Left lung (tissue), 10 donors: ENCODE results near the gene PRSS50. TPM values are rescaled to one million over a fixed set of nuclear protein-coding genes. Genes with fewer than 3 reads are reported as not detected.
"Not testable (repeated sequence)": the region's sequence is repeated elsewhere in the genome, so short reads cannot be mapped to it uniquely, and the experiment has no call there.

Source experiments
- ATAC-seq: fragments of 200-7000 bp; cut with Tn5 transposase; one replicate; pipeline ENCODE4 v1.9.1; 2020; ENCODE audit warnings: moderate library complexity
- DNase-seq, 4 donors: peaks; one replicate each; pipeline ENCODE4 v3.0.0-alpha.2; 2013 to 2020
- H3K27ac ChIP-seq, 2 donors: fragments of 200-600 bp; sonication (generic) in 1 of 2; one replicate each; pipeline versions ENCODE4 v1.5.0 to v1.8.0; 2020 to 2021
- H3K27me3 ChIP-seq, 2 donors: fragments of 200-600 bp; sonication (generic) in 1 of 2; one replicate each; pipeline versions ENCODE4 v1.5.0 to v1.8.0; 2020 to 2021
- H3K36me3 ChIP-seq, 2 donors: fragments of 200-600 bp; sonication (generic) in 1 of 2; one replicate each; pipeline versions ENCODE4 v1.5.0 to v1.8.0; 2020 to 2021
- H3K4me1 ChIP-seq, 2 donors: fragments of 200-600 bp; one replicate each; pipeline ENCODE4 v1.8.0; 2021
- H3K4me3 ChIP-seq, 2 donors: fragments of 200-600 bp; sonication (generic) in 1 of 2; one replicate each; pipeline versions ENCODE4 v1.5.0 to v1.8.0; 2020 to 2021; ENCODE audit warnings: mild to moderate bottlenecking in 1 of 2
- H3K9me3 ChIP-seq, 2 donors: fragments of 200-600 bp; sonication (generic) in 1 of 2; one replicate each; pipeline versions ENCODE4 v1.5.0 to v1.8.0; 2020 to 2021
- intact Hi-C, 2 donors: fragments of 100-400 bp; cut with DNase I; formaldehyde crosslinking; loops; one replicate each; pipeline versions ENCODE4 v1.11.2 to v1.14.2; 2022
- polyA plus RNA-seq, 6 donors: library from polyadenylated mRNA; unstranded; fragments of 120-200 nt; gene quantifications; one replicate each; pipeline ENCODE4 v1.2.1, GENCODE V29; 2013; ENCODE audit not compliant: insufficient read length in 6 of 6
- total RNA-seq, 2 donors: library from RNA; stranded (reverse); fragmentation: NEBNext Ultra II Directional; extraction: Animal tissue kit (Norgen Biotek cat#: 25700); gene quantifications; one replicate each; pipeline ENCODE4 v1.2.1, GENCODE V29; 2021
- TF ChIP-seq, protein P1 (sequence below), 2 donors: fragments of 200-600 bp; sonication (generic) in 1 of 2; IDR thresholded peaks; one replicate each; pipeline versions ENCODE4 v1.5.0 to v1.8.0; 2021; ENCODE audit warnings: antibody characterized with exemption in 2 of 2
- donor health status: DM: no; HTN: yes; CAD: no.
- donor health status: DM: no; HTN: no; CAD: no.

PRSS50 gene
- total and polyA plus RNA-seq, 8 donors = 0.24 to 1.1 (median 0.66) TPM

DNA sequence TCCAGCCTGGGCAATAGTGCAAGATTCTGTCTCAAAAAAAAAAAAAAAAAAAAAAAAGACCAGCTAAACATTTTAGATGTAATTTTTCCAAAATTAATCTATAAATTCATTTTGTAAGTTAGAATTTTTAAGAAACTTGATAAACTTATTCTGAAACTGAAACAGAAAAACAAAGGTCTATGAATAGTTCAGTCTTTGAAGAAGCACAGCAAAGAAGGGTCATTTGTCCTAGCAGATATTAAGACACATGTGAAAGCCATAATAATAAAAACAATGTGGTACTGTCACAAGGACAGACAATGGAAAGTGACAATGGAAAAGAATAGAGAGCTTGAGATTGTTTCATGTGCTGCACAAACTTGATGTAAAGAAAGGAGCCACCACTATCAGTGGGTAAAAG, 29.0 kb upstream of the PRSS50 start:
- Histone ChIP-seq H3K9me3 (no peaks in the 10 kb centered on the region), H3K36me3 (no peaks in the 10 kb centered on the region), H3K27ac (no peak overlapping the region), H3K4me3 (no peak overlapping the region), H3K27me3 (no peaks in the 10 kb centered on the region), H3K4me1 (no peaks in the 10 kb centered on the region)
- intact Hi-C loops = no loop called here
- ATAC-seq = no peak
- no peak for DNase-seq
- TF ChIP-seq, protein P1, sequence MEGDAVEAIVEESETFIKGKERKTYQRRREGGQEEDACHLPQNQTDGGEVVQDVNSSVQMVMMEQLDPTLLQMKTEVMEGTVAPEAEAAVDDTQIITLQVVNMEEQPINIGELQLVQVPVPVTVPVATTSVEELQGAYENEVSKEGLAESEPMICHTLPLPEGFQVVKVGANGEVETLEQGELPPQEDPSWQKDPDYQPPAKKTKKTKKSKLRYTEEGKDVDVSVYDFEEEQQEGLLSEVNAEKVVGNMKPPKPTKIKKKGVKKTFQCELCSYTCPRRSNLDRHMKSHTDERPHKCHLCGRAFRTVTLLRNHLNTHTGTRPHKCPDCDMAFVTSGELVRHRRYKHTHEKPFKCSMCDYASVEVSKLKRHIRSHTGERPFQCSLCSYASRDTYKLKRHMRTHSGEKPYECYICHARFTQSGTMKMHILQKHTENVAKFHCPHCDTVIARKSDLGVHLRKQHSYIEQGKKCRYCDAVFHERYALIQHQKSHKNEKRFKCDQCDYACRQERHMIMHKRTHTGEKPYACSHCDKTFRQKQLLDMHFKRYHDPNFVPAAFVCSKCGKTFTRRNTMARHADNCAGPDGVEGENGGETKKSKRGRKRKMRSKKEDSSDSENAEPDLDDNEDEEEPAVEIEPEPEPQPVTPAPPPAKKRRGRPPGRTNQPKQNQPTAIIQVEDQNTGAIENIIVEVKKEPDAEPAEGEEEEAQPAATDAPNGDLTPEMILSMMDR (IDR thresholded peaks at IDR 0.05) = no peak

DNA sequence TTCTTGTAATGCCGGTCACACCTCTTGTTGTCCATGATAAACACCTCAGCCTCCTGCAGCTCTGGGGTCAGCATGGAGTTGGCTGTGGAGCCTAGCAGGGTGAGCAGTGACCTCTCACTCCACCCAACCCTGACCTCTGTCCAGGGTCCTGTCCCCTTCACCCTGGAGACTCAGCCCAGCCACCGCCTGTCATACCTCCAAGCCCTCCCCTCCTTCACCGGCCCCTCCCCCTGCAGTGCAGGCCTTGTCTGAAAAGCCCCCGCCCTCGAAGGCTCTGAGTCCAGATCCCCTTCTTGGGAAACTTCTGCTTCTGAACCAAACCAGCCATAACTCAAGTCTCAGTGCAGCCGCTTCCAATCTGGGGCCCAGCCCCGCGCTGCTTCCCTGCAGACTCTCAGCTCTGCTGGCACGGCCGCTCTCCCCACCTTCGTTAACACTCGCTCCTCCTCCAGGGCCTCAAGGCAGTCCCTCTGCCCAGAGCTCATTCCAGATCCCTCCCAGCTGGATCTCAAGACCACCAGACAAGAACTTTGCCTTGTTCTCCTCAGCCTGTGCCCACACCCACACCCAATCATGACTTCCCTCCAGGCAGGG, 25.4 kb upstream of the PRSS50 start:
- no peaks in the 10 kb centered on the region for H3K27me3 ChIP-seq
- TF ChIP-seq, protein P1 (IDR thresholded peaks at IDR 0.05) = no peak
- H3K9me3 ChIP-seq = no peaks in the 10 kb centered on the region
- H3K4me3 ChIP-seq = no peak overlapping the region
- intact Hi-C loops = no loop called here
- DNase-seq = peak in 1 of 4 donors; percentile 15
- H3K27ac ChIP-seq = no peak overlapping the region
- H3K36me3 ChIP-seq = no peaks in the 10 kb centered on the region
- no peaks in the 10 kb centered on the region for H3K4me1 ChIP-seq
- ATAC-seq = no peak

DNA sequence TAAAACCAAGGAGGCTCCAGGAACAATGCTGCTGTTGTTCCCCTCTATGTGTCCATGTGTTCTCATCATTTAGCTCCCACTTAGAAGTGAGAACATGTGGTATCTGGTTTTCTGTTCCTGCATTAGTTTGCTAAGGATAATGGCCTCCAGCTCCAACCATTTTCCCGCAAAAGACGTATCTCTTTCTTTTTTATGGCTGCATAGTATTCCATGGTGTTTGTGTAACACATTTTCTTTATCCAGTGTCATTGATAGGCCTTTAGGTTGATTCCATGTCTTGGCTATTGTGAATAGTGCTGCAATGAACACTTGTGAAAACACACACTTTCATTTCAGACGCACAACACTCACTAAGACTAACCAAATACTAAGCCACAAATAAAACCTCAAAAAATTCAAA, 21.9 kb upstream of the PRSS50 start:
- ATAC-seq, H3K36me3 ChIP-seq, H3K4me1 ChIP-seq, H3K4me3 ChIP-seq, H3K9me3 ChIP-seq, DNase-seq, H3K27ac ChIP-seq, H3K27me3 ChIP-seq, intact Hi-C loops: not testable (repeated sequence)

DNA sequence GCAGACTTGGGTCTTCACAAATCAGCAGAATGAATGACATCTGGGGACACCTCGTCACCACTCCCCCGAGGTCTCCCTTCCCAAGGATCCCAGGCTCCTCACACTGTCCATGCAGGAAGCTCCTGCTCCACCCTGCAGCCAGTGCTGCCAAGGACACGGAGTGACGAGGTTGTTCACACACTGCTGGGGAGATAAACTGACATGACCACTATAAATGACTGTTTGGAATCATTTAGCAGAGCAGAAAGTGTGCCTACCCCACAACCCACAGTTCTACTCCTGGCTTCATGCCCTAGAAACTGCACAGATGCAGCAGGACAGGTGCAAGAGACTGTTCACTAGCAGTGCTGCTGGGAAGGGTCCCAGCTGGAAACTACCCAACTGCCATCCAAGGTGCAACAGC, 19.7 kb upstream of the PRSS50 start:
- intact Hi-C loops = no loop called here
- DNase-seq (no peak), ATAC-seq (no peak)
- no peak overlapping the region for H3K4me3 ChIP-seq
- no peaks in the 10 kb centered on the region for H3K36me3 ChIP-seq
- H3K27ac ChIP-seq = no peak overlapping the region
- TF ChIP-seq, protein P1 (IDR thresholded peaks at IDR 0.05) = no peak
- no peaks in the 10 kb centered on the region for H3K27me3 ChIP-seq
- H3K9me3 ChIP-seq = no peaks in the 10 kb centered on the region
- H3K4me1 ChIP-seq = no peaks in the 10 kb centered on the region

DNA sequence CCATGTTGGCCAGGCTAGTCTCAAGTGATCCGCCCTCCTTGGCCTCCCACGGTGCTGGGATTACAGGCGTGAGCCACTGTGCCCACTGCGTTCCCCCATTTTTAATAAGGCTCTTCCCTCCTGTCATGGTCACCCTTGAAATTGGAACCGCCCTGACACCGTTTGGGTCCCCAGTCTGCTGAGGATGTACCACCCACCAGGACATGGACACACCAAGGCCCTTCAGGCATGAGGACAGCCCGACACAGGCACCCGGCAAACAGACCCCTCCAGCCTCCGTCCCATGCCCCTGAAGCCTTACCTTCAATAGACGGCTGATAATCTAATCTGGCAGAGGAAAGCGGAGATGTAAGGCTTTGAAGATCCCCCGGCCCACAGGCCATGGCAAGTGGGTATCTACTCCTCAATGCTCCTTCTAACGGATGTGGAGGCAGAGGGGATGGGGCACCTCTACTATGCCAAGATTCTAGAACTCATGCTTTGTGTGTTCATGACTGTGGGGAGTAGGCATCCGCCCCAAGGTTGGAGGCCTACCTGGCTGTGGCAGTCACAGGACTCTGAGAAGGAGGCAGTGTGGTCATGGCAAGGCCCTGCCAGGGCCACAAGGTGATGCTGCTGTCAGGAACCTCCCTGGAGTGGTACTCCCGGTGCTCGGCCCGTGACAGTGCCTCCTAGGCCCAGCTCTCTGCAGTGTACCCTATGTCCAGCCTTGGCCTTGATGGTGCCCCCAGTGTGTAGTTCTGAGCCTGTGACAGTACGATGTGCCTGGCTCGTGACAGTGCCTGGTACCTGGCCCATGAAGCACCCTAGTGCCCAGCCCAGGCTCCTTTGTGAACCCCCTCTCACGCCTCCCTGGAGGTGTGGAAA, 18.6 kb upstream of the PRSS50 start:
- Histone ChIP-seq H3K27me3 (no peaks in the 10 kb centered on the region), H3K36me3 (no peaks in the 10 kb centered on the region), H3K9me3 (no peaks in the 10 kb centered on the region), H3K4me1 (no peaks in the 10 kb centered on the region), H3K27ac (no peak overlapping the region), H3K4me3 (no peak overlapping the region)
- TF ChIP-seq, protein P1 (IDR thresholded peaks at IDR 0.05) = no peak
- intact Hi-C loops = no loop called here
- ATAC-seq (no peak), DNase-seq (no peak)
